ENCODE results near the gene FBXO47. TPM values are rescaled to one million over a fixed set of nuclear protein-coding genes. Genes with fewer than 3 reads are reported as not detected.

FBXO47 gene
- total RNA-seq, 1 experiment from 2014 or later: not detected

GRCh38 chr17:38984666-38985065 lies 17.5 kb upstream of the FBXO47 start:
- CTCF ChIA-PET: interaction anchor here (0.7 to 1.0 kb wide), 2 partner anchors 169 to 260 kb away, joined by 3 to 6 read pairs; no protein-coding TSS in a partner anchor

GRCh38 chr17:38982858-38983746 lies 15.9 kb upstream of the FBXO47 start:
- H3K9me2 ChIP-seq (replicated peaks; ENCODE audit: low read length): no peaks in the 10 kb centered on the region
- ChIA-PET POLR2A (ENCODE audit: unreplicated experiment) (interaction anchor here (0.6 to 1.1 kb wide), 5 partner anchors 170 to 765 kb away, joined by 3 to 8 read pairs (median 3); partner anchors contain the start of genes CACNB1 and TCAP), CTCF (interaction anchor here (0.6 to 1.1 kb wide), 9 partner anchors 20 to 730 kb away, joined by 3 to 56 read pairs (median 5); partner anchors contain the start of gene LASP1NB)
- no peaks in the 10 kb centered on the region for H4K20me1 ChIP-seq (ENCODE audit: low read length)
- no peak overlapping the region for H3K4me2 ChIP-seq (ENCODE audit: low read length)
- intact Hi-C loops (cut with micrococcal nuclease): loop anchor here (1.0 kb wide), 1 partner anchor 170 kb away; no protein-coding TSS in a partner anchor
- no peaks in the 10 kb centered on the region for H3K36me3 ChIP-seq (ENCODE audit: low read depth, low read length)
- TF ChIP-seq CTCF (conservative IDR thresholded peaks at IDR 0.05; ENCODE audit: low read depth, low read length) (peak; percentile 77), EZH2phosphoT487 (IDR thresholded peaks at IDR 0.05; ENCODE audit: borderline replicate concordance, low read length) (no peak)
- BruUV-seq (replicated peaks): no TSS peak
- ATAC-seq: peak; percentile 55; the same call in 1 of the 2 replicates
- no peak overlapping the region for H3K4me3 ChIP-seq (ENCODE audit: low read length)
- DNase-seq: peak; percentile 68
- H3K9ac ChIP-seq (ENCODE audit: low read length): no peak overlapping the region
- no peak overlapping the region for H2AFZ ChIP-seq (ENCODE audit: low read length)
- H3K9me3 ChIP-seq (ENCODE audit: low read length): no peaks in the 10 kb centered on the region
- H3K27ac ChIP-seq (ENCODE audit: low read length): no peak overlapping the region
- no peaks in the 10 kb centered on the region for H3K27me3 ChIP-seq (ENCODE audit: low read length)
- H3K4me1 ChIP-seq (ENCODE audit: insufficient read depth, low read length): peaks cover 4% of the 10 kb centered on the region; the same call in 1 of the 2 replicates
- H3K79me2 ChIP-seq (ENCODE audit: low read length): no peaks in the 10 kb centered on the region
- no peaks in the 10 kb centered on the region for H3F3A ChIP-seq (ENCODE audit: low read length, unreplicated experiment)

More at GRCh38 chr17:38984666-38985065, 17.5 kb upstream of the FBXO47 start:
- no peak overlapping the region for H3K4me2 ChIP-seq (ENCODE audit: low read length)
- DNase-seq (no peak), ATAC-seq (no peak)
- peaks cover 4% of the 10 kb centered on the region; the same call in 1 of the 2 replicates for H3K4me1 ChIP-seq (ENCODE audit: insufficient read depth, low read length)
- H3F3A ChIP-seq (ENCODE audit: low read length, unreplicated experiment): no peaks in the 10 kb centered on the region
- TF ChIP-seq CTCF (conservative IDR thresholded peaks at IDR 0.05; ENCODE audit: low read depth, low read length) (no peak), EZH2phosphoT487 (IDR thresholded peaks at IDR 0.05; ENCODE audit: borderline replicate concordance, low read length) (no peak), EZH2 (IDR thresholded peaks at IDR 0.05; ENCODE audit: low read length, unreplicated experiment) (no peak)
- no peak overlapping the region for H3K9ac ChIP-seq (ENCODE audit: low read length)
- no peak overlapping the region for H3K4me3 ChIP-seq (ENCODE audit: low read length)
- POLR2A ChIA-PET (ENCODE audit: unreplicated experiment): no interaction called here
- H2AFZ ChIP-seq (ENCODE audit: low read length): no peak overlapping the region
- H3K9me3 ChIP-seq (ENCODE audit: low read length): no peaks in the 10 kb centered on the region
- H3K27ac ChIP-seq (ENCODE audit: low read length): no peak overlapping the region
- H3K36me3 ChIP-seq (ENCODE audit: low read depth, low read length): no peaks in the 10 kb centered on the region
- no peaks in the 10 kb centered on the region for H4K20me1 ChIP-seq (ENCODE audit: low read length)
- no peaks in the 10 kb centered on the region for H3K27me3 ChIP-seq (ENCODE audit: low read length)
- intact Hi-C loops (cut with micrococcal nuclease): no loop called here
- no peaks in the 10 kb centered on the region for H3K9me2 ChIP-seq (replicated peaks; ENCODE audit: low read length)
- no TSS peak for BruUV-seq (replicated peaks)
- H3K79me2 ChIP-seq (ENCODE audit: low read length): no peaks in the 10 kb centered on the region

Data from PC-3 (cell line).